Thyroid gland (tissue), 4 donors: ENCODE data around the gene UBXN11. TPM values are rescaled to one million over a fixed set of nuclear protein-coding genes. Genes with fewer than 3 reads are reported as not detected.

Experiments used
- DNase-seq, 2 donors: peaks; one replicate each; pipeline ENCODE4 v3.0.0-alpha.2; 2019
- H3K27ac ChIP-seq, 3 donors: fragments of 200-600 bp; sonication (generic); 1 replicate in 2 of 3; 2 replicates in 1 of 3; pipeline ENCODE4 v1.5.1; 2016 to 2019; ENCODE audit warnings: mild to moderate bottlenecking in 1 of 3, moderate library complexity in 1 of 3
- H3K27me3 ChIP-seq: fragments of 200-600 bp; sonication (generic); one replicate; pipeline ENCODE4 v1.5.1; 2019
- H3K36me3 ChIP-seq, 2 donors: fragments of 200-600 bp; sonication (generic); one replicate each; pipeline ENCODE4 v1.5.1; 2016 to 2019
- H3K4me1 ChIP-seq, 2 donors: fragments of 200-600 bp; sonication (generic); one replicate each; pipeline ENCODE4 v1.5.1; 2017 to 2019
- H3K4me3 ChIP-seq, 3 donors: fragments of 200-600 bp; sonication (generic); replicated peaks in 1 of 3; 1 replicate in 2 of 3; 2 replicates in 1 of 3; pipeline ENCODE4 v1.5.1; 2016; ENCODE audit warnings: mild to moderate bottlenecking in 1 of 3
- H3K9me3 ChIP-seq: fragments of 200-600 bp; sonication (generic); one replicate; pipeline ENCODE4 v1.5.1; 2017
- CTCF ChIP-seq, 6 experiments: fragments of 200-600 bp in 3 of 6; fragments of 450-650 bp in 3 of 6; sonication (generic) in 3 of 6; IDR thresholded peaks; one replicate each; pipeline ENCODE4 v1.5.1; 2016 to 2019; ENCODE audit warnings: antibody characterized with exemption in 6 of 6, mild to moderate bottlenecking in 2 of 6, inconsistent platforms in 1 of 6, moderate library complexity in 1 of 6
- POLR2A ChIP-seq, 2 donors: fragments of 450-650 bp; IDR thresholded peaks; one replicate each; pipeline ENCODE4 v1.6.1; 2017; ENCODE audit warnings: antibody characterized with exemption in 2 of 2, mild to moderate bottlenecking in 2 of 2, moderate library complexity in 1 of 2
- WGBS, 2 donors: methylation state at CpG; one replicate each; pipeline ENCODE4 v1.1.5; 2017; 5-methylcytosine and 5-hydroxymethylcytosine counted together
- intact Hi-C: fragments of 100-400 bp; cut with DNase I; formaldehyde crosslinking; loops from one replicate; pipeline ENCODE4 v1.15.1; 2023
- total RNA-seq, 4 donors: library from RNA; depleted of rRNA; stranded (reverse); fragments of >200 nt; gene quantifications; one replicate each; pipeline ENCODE4 v1.2.3, GENCODE V29; 2016

The UBXN11 gene
- total RNA-seq, 4 donors from 2014 or later: 23.9 to 35.4 (median 30.2) TPM

- no peaks in the 10 kb centered on the region for H3K36me3 ChIP-seq
- H3K27me3 ChIP-seq: no peaks in the 10 kb centered on the region
- no peak for DNase-seq
- no peak for TF ChIP-seq POLR2A (IDR thresholded peaks at IDR 0.05)
- no peak for TF ChIP-seq CTCF (IDR thresholded peaks at IDR 0.05)
- WGBS, 2 donors: 77 to 87% methylated on average over 8 of the region's 8 CpGs
- no peaks in the 10 kb centered on the region for H3K4me1 ChIP-seq
- H3K9me3 ChIP-seq: no peaks in the 10 kb centered on the region
- H3K27ac ChIP-seq: no peak overlapping the region
- intact Hi-C loops: no loop called here
- no peak overlapping the region for H3K4me3 ChIP-seq
These were observed 21.5 kb upstream of the UBXN11 start for GRCh38 chr1:26327956-26328362.

- intact Hi-C loops: loop anchor here (5.0 kb wide), 1 partner anchor 47 kb away; no protein-coding TSS in a partner anchor
- Histone ChIP-seq H3K9me3 (no peaks in the 10 kb centered on the region), H3K27ac (no peak overlapping the region), H3K4me3 (no peak overlapping the region), H3K4me1 (peaks cover 0 to 8% of the 10 kb centered on the region in 2 donors), H3K36me3 (no peaks in the 10 kb centered on the region), H3K27me3 (no peaks in the 10 kb centered on the region)
- no peak for TF ChIP-seq POLR2A (IDR thresholded peaks at IDR 0.05)
- 83 to 86% methylated on average over 3 of the region's 3 CpGs for WGBS, 2 donors
- DNase-seq: no peak
These were observed 18.1 kb upstream of the UBXN11 start for GRCh38 chr1:26324550-26324949.

- WGBS, 2 donors: 95 to 96% methylated on average over 2 of the region's 2 CpGs
- Histone ChIP-seq H3K36me3 (no peaks in the 10 kb centered on the region), H3K4me1 (peaks cover 0 to 8% of the 10 kb centered on the region in 2 donors), H3K27me3 (no peaks in the 10 kb centered on the region), H3K27ac (no peak overlapping the region), H3K4me3 (no peak overlapping the region), H3K9me3 (no peaks in the 10 kb centered on the region)
- no peak for DNase-seq
- intact Hi-C loops: loop anchor here (5.0 kb wide), 1 partner anchor 46 kb away; no protein-coding TSS in a partner anchor
- TF ChIP-seq POLR2A (IDR thresholded peaks at IDR 0.05) (no peak), CTCF (IDR thresholded peaks at IDR 0.05) (no peak)
These were observed 16.9 kb upstream of the UBXN11 start for GRCh38 chr1:26323382-26323781.

- intact Hi-C loops: loop anchor here (5.0 kb wide), 1 partner anchor 45 kb away; no protein-coding TSS in a partner anchor
These were observed 15.6 kb upstream of the UBXN11 start for GRCh38 chr1:26322042-26322331.

GRCh38 chr1:26321315-26322041 lies 15.0 kb upstream of the UBXN11 start:
- Histone ChIP-seq H3K4me3 (no peak overlapping the region), H3K9me3 (no peaks in the 10 kb centered on the region), H3K4me1 (peaks cover 0 to 8% of the 10 kb centered on the region in 2 donors), H3K27ac (no peak overlapping the region), H3K36me3 (no peaks in the 10 kb centered on the region), H3K27me3 (no peaks in the 10 kb centered on the region)
- intact Hi-C loops: loop anchor here (5.0 kb wide), 1 partner anchor 44 kb away; no protein-coding TSS in a partner anchor
- DNase-seq: peak; percentile 89 to 93
- 17% methylated on average over 16 of the region's 16 CpGs for WGBS, 2 donors
- TF ChIP-seq POLR2A (IDR thresholded peaks at IDR 0.05) (no peak), CTCF (IDR thresholded peaks at IDR 0.05) (peak; percentile 69 to 94 (median 90))

More at GRCh38 chr1:26322042-26322331, 15.6 kb upstream of the UBXN11 start:
- H3K27ac ChIP-seq: no peak overlapping the region
- 67 to 72% methylated on average over 6 to 10 of the region's 10 CpGs for WGBS, 2 donors
- H3K36me3 ChIP-seq: no peaks in the 10 kb centered on the region
- TF ChIP-seq POLR2A (IDR thresholded peaks at IDR 0.05) (no peak), CTCF (IDR thresholded peaks at IDR 0.05) (no peak)
- no peaks in the 10 kb centered on the region for H3K27me3 ChIP-seq
- no peak for DNase-seq
- H3K4me1 ChIP-seq: peaks cover 0 to 8% of the 10 kb centered on the region in 2 donors
- no peak overlapping the region for H3K4me3 ChIP-seq
- no peaks in the 10 kb centered on the region for H3K9me3 ChIP-seq
